ENCODE data around the gene SPATA20.

The SPATA20 gene

DNA sequence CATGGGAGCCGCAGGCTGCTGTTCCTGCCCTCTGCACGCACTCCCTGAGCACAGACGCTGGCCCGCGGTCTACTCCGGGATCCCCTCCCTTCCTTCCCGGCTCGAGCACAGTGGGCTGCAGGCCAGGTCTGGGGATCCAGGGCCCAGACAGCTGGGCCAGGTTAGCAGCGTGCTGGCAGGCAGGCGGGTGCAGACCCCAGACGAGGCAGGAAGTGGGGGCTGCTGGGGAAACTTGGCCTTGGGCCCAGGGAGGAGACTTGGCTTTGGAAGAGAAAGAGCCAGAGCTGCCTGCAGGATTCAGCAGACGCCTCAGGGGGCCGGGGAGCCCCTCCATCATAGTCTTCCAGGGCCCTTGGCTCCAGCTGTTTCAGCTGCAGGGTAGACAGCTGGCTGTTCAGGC lies 57.5 kb downstream of the SPATA20 start:
- no peak for DNase-seq

GRCh38 chr17:50605429-50605828 lies 58.5 kb downstream of the SPATA20 start:
- no peak for DNase-seq
